GM12874 (cell line): ENCODE data around the gene ADAMTSL3.

Experiments
- CTCF ChIP-seq: IDR thresholded peaks from 2 replicates; pipeline ENCODE4 v1.5.1; 2011; ENCODE audit warnings: low read depth, mild to moderate bottlenecking, control low read depth, low read length, moderate library complexity; ENCODE audit not compliant: insufficient read depth

Gene ADAMTSL3

GRCh38 chr15:83898361-83898760, 244.4 kb downstream of the ADAMTSL3 start:
- TF ChIP-seq CTCF, result no peak

- TF ChIP-seq CTCF, result no peak
Measured at GRCh38 chr15:83899670-83900069, 245.7 kb downstream of the ADAMTSL3 start.

- no peak for TF ChIP-seq CTCF
Measured at GRCh38 chr15:83904107-83905040, 250.5 kb downstream of the ADAMTSL3 start.

GRCh38 chr15:83905556-83906273, 251.8 kb downstream of the ADAMTSL3 start:
- TF ChIP-seq CTCF, result no peak

- TF ChIP-seq CTCF, result no peak
Measured at GRCh38 chr15:83911345-83911744, 257.4 kb downstream of the ADAMTSL3 start.

GRCh38 chr15:83912343-83912742, 258.4 kb downstream of the ADAMTSL3 start:
- TF ChIP-seq CTCF, result no peak

- no peak for TF ChIP-seq CTCF
Measured at GRCh38 chr15:83913034-83913632, 259.2 kb downstream of the ADAMTSL3 start.
